Stimulated activated CD8-positive, alpha-beta memory T cell treated with anti-CD3 and anti-CD28 coated beads, Interleukin-15, amount 100 ng/mL, for 4 hours (primary cell): ENCODE data around the gene SCN7A.
"Not testable (repeated sequence)": the region's sequence is repeated elsewhere in the genome, so short reads cannot be mapped to it uniquely, and the experiment has no call there.

Source experiments
- DNase-seq, 2 donors: peaks; one replicate each; pipeline ENCODE4 v3.0.0-alpha.2; 2020; ENCODE audit warnings: low read depth in 2 of 2

The SCN7A gene

GRCh38 chr2:166454006-166454595 is 39.9 kb downstream of the SCN7A start:
- DNase-seq, result no peak

- DNase-seq, result no peak
Measured at GRCh38 chr2:166451468-166451867, 42.6 kb downstream of the SCN7A start.

GRCh38 chr2:166449439-166449838 is 44.6 kb downstream of the SCN7A start:
- no peak for DNase-seq

GRCh38 chr2:166448106-166448505 is 45.9 kb downstream of the SCN7A start:
- DNase-seq, result no peak

- DNase-seq, result no peak
Measured at GRCh38 chr2:166444306-166444705, 49.7 kb downstream of the SCN7A start.

- no peak for DNase-seq
Measured at GRCh38 chr2:166440313-166440712, 53.7 kb downstream of the SCN7A start.

GRCh38 chr2:166439078-166439477 is 55.0 kb downstream of the SCN7A start:
- no peak for DNase-seq

- DNase-seq, result no peak
Measured at GRCh38 chr2:166436976-166437375, 57.1 kb downstream of the SCN7A start.

- DNase-seq, result no peak
Measured at GRCh38 chr2:166436189-166436588, 57.9 kb downstream of the SCN7A start.

GRCh38 chr2:166434491-166434890 is 59.6 kb downstream of the SCN7A start:
- no peak for DNase-seq

GRCh38 chr2:166433457-166433856 is 60.6 kb downstream of the SCN7A start:
- no peak for DNase-seq

- DNase-seq, result no peak
Measured at GRCh38 chr2:166432331-166432730, 61.7 kb downstream of the SCN7A start.

- DNase-seq, result no peak
Measured at GRCh38 chr2:166424841-166425240, 69.2 kb downstream of the SCN7A start.

GRCh38 chr2:166419616-166419934 is 74.5 kb downstream of the SCN7A start:
- no peak for DNase-seq

GRCh38 chr2:166418853-166419615 is 75.0 kb downstream of the SCN7A start:
- DNase-seq, result no peak

GRCh38 chr2:166417669-166418068 is 76.4 kb downstream of the SCN7A start:
- no peak for DNase-seq

GRCh38 chr2:166413255-166413654 is 80.8 kb downstream of the SCN7A start:
- DNase-seq, result no peak

- DNase-seq, result no peak
Measured at GRCh38 chr2:166411473-166412230, 82.4 kb downstream of the SCN7A start.

- DNase-seq, result no peak
Measured at GRCh38 chr2:166410828-166411472, 83.1 kb downstream of the SCN7A start.

GRCh38 chr2:166407746-166408145 is 86.3 kb downstream of the SCN7A start:
- DNase-seq, result not testable (repeated sequence)

GRCh38 chr2:166406374-166406773 is 87.7 kb downstream of the SCN7A start:
- DNase-seq, result no peak

- no peak for DNase-seq
Measured at GRCh38 chr2:166405569-166405926, 88.5 kb downstream of the SCN7A start.
